Erythroblast (primary cell): ENCODE results near the gene RALGPS1.
A peak's percentile ranks its signal among the peaks of the same experiment; 100 is the strongest.

Experiments used
- DNase-seq, 2 experiments: peaks; one replicate each; lab custom pipeline; 2025; lab: John Stamatoyannopoulos, UW
- GATA1 ChIP-seq: IDR thresholded peaks from 2 replicates; pipeline ENCODE4 v1.6.1; 2011; ENCODE audit warnings: low read depth, mild to moderate bottlenecking, control low read depth, low read length, moderate library complexity
- POLR2A ChIP-seq: IDR thresholded peaks from 2 replicates; pipeline ENCODE4 v1.6.1; 2011; ENCODE audit warnings: mild to moderate bottlenecking, low read length

The RALGPS1 gene

GRCh38 chr9:126979461-126979860 is 64.9 kb downstream of the RALGPS1 start:
- TF ChIP-seq POLR2A: no peak
- TF ChIP-seq GATA1: no peak
- DNase-seq: no peak

- TF ChIP-seq POLR2A (no peak), GATA1 (no peak)
These were observed 65.6 kb downstream of the RALGPS1 start for GRCh38 chr9:126980231-126980630.

GRCh38 chr9:126981218-126981617 is 66.6 kb downstream of the RALGPS1 start:
- DNase-seq: no peak
- TF ChIP-seq POLR2A (no peak), GATA1 (no peak)

More at GRCh38 chr9:126980231-126980630, 65.6 kb downstream of the RALGPS1 start:
- DNase-seq: no peak

GRCh38 chr9:126982215-126983002 is 67.8 kb downstream of the RALGPS1 start:
- DNase-seq: no peak
- TF ChIP-seq POLR2A (no peak), GATA1 (no peak)

GRCh38 chr9:126983767-126984166 is 69.2 kb downstream of the RALGPS1 start:
- no peak for DNase-seq
- TF ChIP-seq GATA1 (no peak), POLR2A (no peak)

DNA sequence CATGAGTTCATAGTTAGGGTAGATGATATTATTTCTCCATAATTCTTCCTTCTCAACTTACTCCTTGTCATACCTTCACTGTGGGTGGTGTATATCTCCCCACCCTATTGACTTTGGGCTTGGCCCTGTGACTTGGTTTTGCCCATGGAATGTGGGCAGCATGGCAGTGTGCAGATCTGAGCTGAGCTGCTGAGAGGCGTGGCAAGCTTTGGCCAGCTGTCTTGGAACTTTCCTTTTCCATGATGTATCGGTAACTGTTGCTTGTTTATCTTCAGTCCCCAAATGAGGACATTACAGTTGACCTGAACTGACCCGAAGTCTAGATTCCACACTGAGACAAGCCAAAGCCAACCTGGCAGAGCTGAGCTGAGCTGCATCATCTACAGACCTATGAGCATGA is 70.4 kb downstream of the RALGPS1 start:
- no peak for DNase-seq
- TF ChIP-seq POLR2A (no peak), GATA1 (no peak)

GRCh38 chr9:126985870-126986498 is 71.4 kb downstream of the RALGPS1 start:
- DNase-seq: peak; percentile 63 to 74
- TF ChIP-seq GATA1: no peak
- no peak for TF ChIP-seq POLR2A

GRCh38 chr9:126986506-126986951 is 71.9 kb downstream of the RALGPS1 start:
- TF ChIP-seq POLR2A: no peak
- TF ChIP-seq GATA1: no peak
- no peak for DNase-seq

- no peak for TF ChIP-seq GATA1
- TF ChIP-seq POLR2A: no peak
- no peak for DNase-seq
These were observed 74.3 kb downstream of the RALGPS1 start for GRCh38 chr9:126988857-126989256.

DNA sequence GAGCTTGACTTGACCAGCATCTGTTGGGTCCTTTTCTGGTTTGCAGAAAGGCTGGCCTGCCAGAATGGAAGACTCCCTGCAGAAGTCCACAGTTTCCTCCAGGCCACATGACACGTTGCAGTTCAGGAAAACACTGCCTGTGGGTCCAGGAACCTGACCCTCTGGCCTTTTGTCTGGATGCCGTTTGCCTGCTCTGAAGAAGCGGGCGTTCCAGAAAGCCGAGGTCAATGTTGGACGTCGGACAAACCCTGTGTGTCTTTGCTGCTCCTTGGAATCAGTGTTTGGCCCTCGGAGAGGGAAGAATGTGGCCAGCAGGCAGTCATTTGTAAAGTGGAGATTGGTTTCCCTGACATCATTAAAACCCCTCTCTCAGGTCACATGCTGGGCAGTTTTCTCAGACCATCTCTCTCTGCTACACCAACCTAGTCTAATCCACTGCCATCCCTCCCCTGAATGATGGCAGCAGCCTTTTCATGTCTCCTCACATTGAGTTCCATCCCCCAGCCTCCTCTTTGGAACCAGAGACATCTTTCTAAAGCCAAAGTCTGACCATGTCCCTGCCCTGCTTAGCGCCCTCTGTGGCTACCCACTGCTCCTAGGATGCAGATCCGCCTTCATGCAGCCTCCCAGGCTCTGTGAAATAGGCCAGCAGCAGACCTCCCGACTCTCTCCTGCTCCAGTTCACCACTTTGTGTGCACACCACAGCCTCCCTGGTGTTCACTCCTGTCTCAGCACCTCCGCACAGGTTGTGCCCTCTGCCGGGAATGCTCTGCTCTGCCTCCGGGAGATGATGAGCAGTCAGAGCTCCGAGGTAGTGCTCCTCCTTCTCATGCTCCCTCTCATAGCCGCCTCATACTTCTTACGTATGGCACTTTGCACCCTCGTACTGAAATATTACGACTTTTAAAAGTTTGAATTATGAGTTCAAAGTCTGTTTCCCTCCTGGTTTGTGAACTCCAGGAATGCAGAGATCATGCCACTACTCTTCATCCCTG is 75.6 kb downstream of the RALGPS1 start:
- TF ChIP-seq POLR2A (no peak), GATA1 (no peak)
- no peak for DNase-seq

DNA sequence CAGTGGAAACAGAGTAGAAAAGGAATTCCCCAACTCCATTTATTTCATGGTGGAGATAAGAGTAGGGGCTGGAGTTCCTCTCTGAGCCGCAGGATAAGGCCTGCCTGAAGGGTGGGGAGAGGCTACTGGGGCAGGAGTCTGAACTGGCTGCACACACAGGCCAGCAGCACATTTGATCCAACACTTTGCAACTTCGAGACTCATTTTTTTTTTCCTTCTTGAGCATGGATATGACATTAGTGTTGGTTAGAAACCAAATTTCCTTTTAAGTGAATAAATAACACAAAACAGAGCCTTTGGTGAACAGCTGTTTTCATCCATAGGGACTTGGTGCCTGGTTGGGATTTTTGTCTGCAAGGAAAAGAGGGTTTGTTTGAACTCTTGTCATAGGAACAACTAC is 76.6 kb downstream of the RALGPS1 start:
- DNase-seq: no peak
- TF ChIP-seq GATA1 (no peak), POLR2A (no peak)

DNA sequence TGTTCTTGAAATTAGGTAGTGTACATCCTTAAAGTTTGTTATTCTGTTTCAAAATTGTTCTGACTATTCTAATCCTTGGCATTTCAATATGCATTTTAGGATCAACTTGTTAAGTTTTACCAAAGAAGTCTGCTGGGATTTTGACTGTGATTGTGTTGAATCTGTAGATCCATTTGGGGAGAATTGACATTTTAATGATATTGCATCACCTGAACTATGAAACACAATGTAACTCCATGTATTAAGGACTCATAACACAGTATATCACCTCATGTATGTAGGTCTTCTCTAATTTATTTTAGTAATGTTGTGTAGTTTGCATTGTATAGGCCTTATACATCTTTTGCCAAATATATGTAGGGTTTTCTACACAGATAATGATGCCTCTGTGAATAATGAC is 77.8 kb downstream of the RALGPS1 start:
- TF ChIP-seq GATA1 (no peak), POLR2A (no peak)
- DNase-seq: no peak

DNA sequence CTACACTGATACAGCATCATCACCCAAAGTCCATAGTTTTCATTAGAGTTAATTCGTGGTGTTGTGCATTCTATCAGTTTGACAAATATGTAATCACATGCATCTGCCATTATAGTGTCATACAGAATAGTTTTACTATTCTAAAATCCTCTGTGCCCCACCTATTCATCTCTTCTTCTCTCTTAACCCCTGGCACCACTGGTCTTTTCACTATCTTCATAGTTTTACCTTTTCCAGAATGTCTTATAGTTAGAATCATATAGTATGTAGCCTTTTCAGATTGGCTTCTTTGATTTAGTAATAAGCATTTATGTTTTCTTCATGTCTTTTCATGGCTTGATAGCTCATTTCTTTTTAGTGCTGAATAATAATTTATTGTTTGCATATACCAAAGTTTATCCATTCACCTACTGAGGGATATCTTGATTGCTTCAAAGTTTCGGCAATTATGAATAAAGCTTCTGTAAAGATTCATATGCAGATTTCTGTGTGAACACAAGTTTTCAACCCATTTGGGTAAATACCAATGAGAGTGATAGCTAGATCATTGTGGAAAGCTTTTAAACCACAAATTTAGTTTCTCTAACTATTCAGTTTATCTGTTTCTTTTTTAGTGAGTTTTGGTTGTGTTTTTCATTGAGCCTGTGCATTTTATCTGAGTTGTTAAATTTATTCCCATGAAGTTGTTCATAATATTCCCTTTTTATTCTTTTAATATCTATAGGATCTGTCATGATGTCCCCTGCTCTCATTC is 84.9 kb downstream of the RALGPS1 start:
- DNase-seq: no peak
- no peak for TF ChIP-seq POLR2A
- no peak for TF ChIP-seq GATA1
